Mesendoderm (in vitro differentiated cells): ENCODE measurements around the gene PGM1.

Source experiments
- DNase-seq: peaks from one replicate; pipeline ENCODE4 v3.0.0; 2013
- H2AK5ac ChIP-seq: 2 replicates; pipeline ENCODE4 v1.6.1; 2013; ENCODE audit warnings: low read length, inconsistent platforms
- H2BK120ac ChIP-seq: 2 replicates; pipeline ENCODE4 v1.6.1; 2013; ENCODE audit warnings: low read depth, mild to moderate bottlenecking, low read length, moderate library complexity, mixed read lengths
- H2BK15ac ChIP-seq: replicated peaks from 2 replicates; pipeline ENCODE4 v1.6.1; 2013; ENCODE audit warnings: low read depth, mild to moderate bottlenecking, moderate library complexity
- H2BK5ac ChIP-seq: 2 replicates; pipeline ENCODE4 v1.6.1; 2013; ENCODE audit warnings: low read length, inconsistent platforms
- H3K18ac ChIP-seq: 2 replicates; pipeline ENCODE4 v1.6.1; 2013; ENCODE audit warnings: mild to moderate bottlenecking, low read length, mixed read lengths
- H3K23ac ChIP-seq: one replicate; pipeline ENCODE4 v1.6.1; 2013; ENCODE audit warnings: low read length
- H3K27ac ChIP-seq: 2 replicates; pipeline ENCODE4 v1.5.1; 2013; ENCODE audit warnings: low read depth, mild to moderate bottlenecking, inconsistent platforms, low read length, moderate library complexity
- H3K27me3 ChIP-seq: 2 replicates; pipeline ENCODE4 v1.6.1; 2013; ENCODE audit warnings: low read length, control low read depth, mild to moderate bottlenecking, inconsistent platforms; ENCODE audit not compliant: insufficient read depth, poor library complexity
- H3K36me3 ChIP-seq: 2 replicates; pipeline ENCODE4 v1.6.1; 2013; ENCODE audit warnings: low read length, inconsistent platforms; ENCODE audit not compliant: control insufficient read depth, insufficient read depth
- H3K4ac ChIP-seq: one replicate; pipeline ENCODE4 v1.6.1; 2013; ENCODE audit warnings: low read depth, mild to moderate bottlenecking, low read length, moderate library complexity
- H3K4me1 ChIP-seq: 2 replicates; pipeline ENCODE4 v1.6.1; 2013; ENCODE audit warnings: low read depth, low read length, inconsistent platforms; ENCODE audit not compliant: control insufficient read depth
- H3K4me2 ChIP-seq: 2 replicates; pipeline ENCODE4 v1.6.1; 2013; ENCODE audit warnings: low read length
- H3K4me3 ChIP-seq: 2 replicates; pipeline ENCODE4 v1.5.1; 2013; ENCODE audit warnings: mild to moderate bottlenecking, low read length
- H3K56ac ChIP-seq: one replicate; pipeline ENCODE4 v1.6.1; 2013; ENCODE audit warnings: low read length
- H3K79me1 ChIP-seq: 2 replicates; pipeline ENCODE4 v1.6.1; 2013; ENCODE audit warnings: low read length, inconsistent platforms
- H3K79me2 ChIP-seq: 2 replicates; pipeline ENCODE4 v1.6.1; 2013; ENCODE audit warnings: mild to moderate bottlenecking, low read length; ENCODE audit not compliant: control insufficient read depth, insufficient read depth
- H3K9ac ChIP-seq: 2 replicates; pipeline ENCODE4 v1.6.1; 2013; ENCODE audit warnings: low read length, inconsistent platforms
- H4K5ac ChIP-seq: one replicate; pipeline ENCODE4 v1.6.1; 2013; ENCODE audit warnings: low read length
- H4K8ac ChIP-seq: one replicate; pipeline ENCODE4 v1.6.1; 2013; ENCODE audit warnings: low read depth, mild to moderate bottlenecking, control low read depth, low read length, moderate library complexity
- WGBS: extraction: QIAGEN DNeasy Blood & Tissue Kit; methylation state at CpG from one replicate; pipeline ENCODE4 v1.1.7; 2013; ENCODE audit warnings: low lambda C conversion rate, missing lambda C conversion rate; ENCODE audit not compliant: insufficient coverage; ENCODE audit errors: extremely low coverage; 5-methylcytosine and 5-hydroxymethylcytosine counted together

Gene PGM1

DNA sequence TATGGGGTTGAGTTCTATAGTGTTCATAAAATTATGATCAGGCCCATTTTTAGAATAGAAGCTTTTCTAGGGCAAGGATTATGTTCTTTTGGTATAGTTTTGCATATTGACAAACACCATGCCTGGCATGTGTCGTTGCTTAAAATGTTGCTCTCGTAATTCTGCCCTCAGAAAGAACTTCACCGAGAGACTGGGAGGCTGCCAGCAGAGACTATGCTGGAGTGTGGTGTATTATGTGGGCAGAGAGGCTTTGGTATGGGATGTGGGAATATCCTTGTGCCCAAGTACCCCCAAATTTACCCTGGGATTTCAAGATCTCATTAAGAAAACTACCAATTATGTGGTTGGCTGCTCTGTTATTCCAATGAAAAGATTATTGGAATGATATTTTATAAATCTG lies 27.9 kb downstream of the PGM1 start:
- WGBS = no CpG with 5 or more reads among the region's 3 CpGs

DNA sequence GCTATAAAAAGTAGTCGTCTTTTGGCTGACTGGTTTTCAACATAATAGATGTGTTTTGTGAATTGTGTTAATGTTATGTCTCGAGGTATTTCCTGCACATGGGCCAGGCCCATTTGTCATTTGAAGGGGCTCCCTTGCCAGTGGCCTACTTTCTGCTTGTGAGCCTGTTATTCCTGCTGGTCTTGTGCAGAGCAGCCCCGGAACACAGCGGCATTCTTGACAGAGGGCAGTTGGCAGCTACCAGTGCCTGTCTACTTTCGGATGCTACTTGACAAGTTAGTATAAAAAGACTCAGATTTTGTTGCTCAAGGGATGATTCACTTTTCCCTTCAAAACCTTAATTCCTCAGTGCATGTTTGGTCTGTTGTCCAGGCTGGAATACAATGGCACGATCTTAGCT lies 28.5 kb downstream of the PGM1 start:
- H3K56ac ChIP-seq = no peak overlapping the region
- H4K8ac ChIP-seq = no peak overlapping the region
- no peak overlapping the region for H3K23ac ChIP-seq
- H2BK15ac ChIP-seq = no peak overlapping the region
- no peak overlapping the region for H3K9ac ChIP-seq
- no peak overlapping the region for H2BK120ac ChIP-seq
- H2AK5ac ChIP-seq = no peak overlapping the region
- H3K27me3 ChIP-seq = no peaks in the 10 kb centered on the region
- no CpG with 5 or more reads among the region's 6 CpGs for WGBS
- H4K5ac ChIP-seq = no peak overlapping the region
- H3K4me1 ChIP-seq = peaks cover 2% of the 10 kb centered on the region
- no peaks in the 10 kb centered on the region for H3K79me2 ChIP-seq
- H3K4ac ChIP-seq = no peak overlapping the region
- H2BK5ac ChIP-seq = no peak overlapping the region
- no peak overlapping the region for H3K4me2 ChIP-seq
- H3K27ac ChIP-seq = no peak overlapping the region
- no peak for DNase-seq
- peaks cover 3% of the 10 kb centered on the region for H3K79me1 ChIP-seq
- H3K4me3 ChIP-seq = no peak overlapping the region
- H3K36me3 ChIP-seq = no peaks in the 10 kb centered on the region
- H3K18ac ChIP-seq = no peak overlapping the region

More for the DNA sequence above, 27.9 kb downstream of the PGM1 start:
- Histone ChIP-seq H3K27ac (no peak overlapping the region), H3K79me2 (no peaks in the 10 kb centered on the region), H3K4ac (no peak overlapping the region), H2BK15ac (no peak overlapping the region), H2AK5ac (no peak overlapping the region), H3K9ac (no peak overlapping the region), H3K56ac (no peak overlapping the region), H4K5ac (no peak overlapping the region), H3K18ac (no peak overlapping the region), H4K8ac (no peak overlapping the region), H3K4me3 (no peak overlapping the region), H3K36me3 (no peaks in the 10 kb centered on the region), H2BK120ac (no peak overlapping the region), H3K27me3 (no peaks in the 10 kb centered on the region), H3K23ac (no peak overlapping the region), H3K79me1 (peaks cover 3% of the 10 kb centered on the region), H3K4me1 (peaks cover 2% of the 10 kb centered on the region), H3K4me2 (no peak overlapping the region), H2BK5ac (no peak overlapping the region)
- DNase-seq = no peak

DNA sequence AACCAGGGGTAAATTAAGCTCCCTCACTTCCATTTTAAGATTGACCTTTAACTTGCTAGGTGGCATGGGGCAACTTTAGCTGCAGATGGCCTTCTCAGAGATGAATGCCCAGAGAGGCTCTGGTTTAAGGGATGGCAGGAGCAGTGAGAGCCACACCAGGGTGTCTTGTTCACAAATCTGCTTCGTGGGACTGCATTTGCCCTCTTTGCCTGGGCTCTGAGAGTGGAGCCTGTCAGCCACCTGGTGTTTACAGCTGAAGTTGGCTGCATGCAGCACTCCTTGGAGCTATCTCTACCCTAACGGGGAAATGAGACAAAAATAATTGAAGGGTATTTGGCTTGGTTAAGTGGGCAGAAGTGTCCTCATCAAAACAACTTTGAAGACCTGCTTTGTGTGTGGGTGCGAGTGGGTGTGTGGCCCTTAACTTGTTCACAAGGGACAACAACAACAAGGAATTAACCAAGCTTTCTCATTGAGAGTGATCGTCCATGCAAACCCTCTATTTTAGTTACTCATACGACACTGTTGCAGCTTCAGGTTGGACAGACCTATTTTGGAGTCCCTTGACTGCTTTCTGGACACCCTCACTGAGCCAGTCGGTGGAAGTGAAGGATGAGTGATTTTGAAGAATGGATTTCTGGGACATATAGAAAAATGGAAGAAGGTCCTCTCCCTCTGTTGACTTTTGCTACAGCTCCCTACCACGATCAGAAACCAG lies 29.8 kb downstream of the PGM1 start:
- Histone ChIP-seq H3K4ac (no peak overlapping the region), H3K4me3 (no peak overlapping the region), H3K9ac (no peak overlapping the region), H3K79me1 (peaks cover 6% of the 10 kb centered on the region), H3K56ac (no peak overlapping the region), H2BK5ac (no peak overlapping the region), H2BK120ac (no peak overlapping the region), H3K4me2 (no peak overlapping the region), H3K79me2 (no peaks in the 10 kb centered on the region), H3K27ac (no peak overlapping the region), H4K8ac (no peak overlapping the region), H3K4me1 (peaks cover 2% of the 10 kb centered on the region), H3K18ac (no peak overlapping the region), H3K36me3 (no peaks in the 10 kb centered on the region), H3K23ac (no peak overlapping the region), H2BK15ac (no peak overlapping the region), H2AK5ac (no peak overlapping the region), H4K5ac (no peak overlapping the region), H3K27me3 (no peaks in the 10 kb centered on the region)
- no peak for DNase-seq
- no CpG with 5 or more reads among the region's 7 CpGs for WGBS

DNA sequence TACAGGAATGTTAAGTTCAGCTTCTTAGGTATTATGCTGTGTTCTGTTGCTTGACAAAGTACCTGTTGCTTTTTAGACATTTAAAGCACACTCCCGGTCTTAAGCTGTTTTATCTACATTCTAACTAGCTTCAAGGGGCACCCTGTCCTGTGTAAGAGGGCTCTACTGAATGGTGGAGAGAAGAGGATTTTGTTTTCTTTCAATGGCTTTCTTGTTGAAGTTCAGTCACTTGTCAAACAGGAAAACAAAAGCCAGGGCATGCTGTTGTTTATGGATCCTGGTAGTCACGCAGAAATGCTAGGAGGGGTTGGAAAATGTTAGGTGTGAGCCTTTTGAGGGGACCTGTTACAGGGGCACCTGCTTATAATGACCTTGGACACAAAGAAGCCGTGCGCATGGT lies 30.7 kb downstream of the PGM1 start:
- no peak overlapping the region for H3K56ac ChIP-seq
- H4K8ac ChIP-seq = no peak overlapping the region
- H3K36me3 ChIP-seq = no peaks in the 10 kb centered on the region
- H3K9ac ChIP-seq = no peak overlapping the region
- no peak overlapping the region for H2BK5ac ChIP-seq
- DNase-seq = no peak
- no peak overlapping the region for H3K4me2 ChIP-seq
- peaks cover 6% of the 10 kb centered on the region for H3K79me1 ChIP-seq
- no CpG with 5 or more reads among the region's 4 CpGs for WGBS
- no peak overlapping the region for H3K4ac ChIP-seq
- no peak overlapping the region for H3K4me3 ChIP-seq
- H3K27ac ChIP-seq = no peak overlapping the region
- no peak overlapping the region for H3K18ac ChIP-seq
- no peak overlapping the region for H2BK15ac ChIP-seq
- H2BK120ac ChIP-seq = no peak overlapping the region
- H4K5ac ChIP-seq = no peak overlapping the region
- H3K23ac ChIP-seq = no peak overlapping the region
- no peak overlapping the region for H2AK5ac ChIP-seq
- peaks cover 2% of the 10 kb centered on the region for H3K4me1 ChIP-seq
- no peaks in the 10 kb centered on the region for H3K27me3 ChIP-seq
- no peaks in the 10 kb centered on the region for H3K79me2 ChIP-seq

DNA sequence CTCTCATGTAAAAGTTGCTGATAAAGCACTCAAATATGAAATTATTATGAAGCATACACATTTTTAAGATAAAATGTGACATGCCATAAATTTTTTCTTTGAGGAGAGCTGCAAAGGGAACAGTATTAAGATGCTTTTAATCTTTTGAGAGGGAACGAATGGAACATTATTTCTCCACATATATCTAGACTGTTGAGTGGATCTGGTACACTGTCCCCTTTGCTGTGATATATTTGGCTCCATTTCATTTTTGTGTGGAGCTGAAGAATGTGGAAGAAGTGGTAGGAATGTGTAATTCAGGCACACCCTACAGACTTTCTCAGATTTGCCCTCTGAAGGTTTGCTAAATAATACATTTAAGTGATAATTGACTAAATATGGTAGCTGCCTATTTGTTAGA lies 31.7 kb downstream of the PGM1 start:
- H3K4ac ChIP-seq = no peak overlapping the region
- no peak overlapping the region for H4K5ac ChIP-seq
- no peak overlapping the region for H2BK15ac ChIP-seq
- H3K27ac ChIP-seq = no peak overlapping the region
- DNase-seq = no peak
- H3K9ac ChIP-seq = no peak overlapping the region
- no peak overlapping the region for H3K56ac ChIP-seq
- H3K23ac ChIP-seq = no peak overlapping the region
- no peaks in the 10 kb centered on the region for H3K79me2 ChIP-seq
- peaks cover 2% of the 10 kb centered on the region for H3K4me1 ChIP-seq
- H2BK120ac ChIP-seq = no peak overlapping the region
- no peak overlapping the region for H2BK5ac ChIP-seq
- no peak overlapping the region for H3K18ac ChIP-seq
- H3K36me3 ChIP-seq = no peaks in the 10 kb centered on the region
- H4K8ac ChIP-seq = no peak overlapping the region
- WGBS = no CpG with 5 or more reads among the region's 1 CpG
- H3K79me1 ChIP-seq = peaks cover 6% of the 10 kb centered on the region
- no peak overlapping the region for H3K4me2 ChIP-seq
- no peak overlapping the region for H2AK5ac ChIP-seq
- H3K27me3 ChIP-seq = no peaks in the 10 kb centered on the region
- H3K4me3 ChIP-seq = no peak overlapping the region

DNA sequence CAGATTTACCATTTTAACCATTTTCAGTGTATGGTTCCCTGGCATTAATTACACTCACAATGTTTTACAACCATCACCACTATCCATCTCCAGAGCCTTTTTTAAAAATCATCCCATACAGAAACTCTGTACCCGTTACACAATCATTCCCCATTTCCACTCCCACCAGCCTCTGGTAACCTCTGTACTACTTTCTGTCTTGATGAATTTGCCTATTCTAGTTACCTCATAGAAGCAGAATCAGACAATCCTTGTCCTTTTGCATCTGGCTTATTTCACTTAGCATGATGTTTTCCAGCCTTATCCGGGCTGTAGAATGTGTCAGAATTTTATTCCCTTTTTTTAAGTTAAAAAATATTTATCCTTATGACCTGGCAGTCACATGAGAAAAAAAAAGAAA lies 33.0 kb downstream of the PGM1 start:
- Histone ChIP-seq H2BK5ac (no peak overlapping the region), H3K9ac (no peak overlapping the region), H4K8ac (no peak overlapping the region), H3K36me3 (no peaks in the 10 kb centered on the region), H2BK15ac (no peak overlapping the region), H3K18ac (no peak overlapping the region), H2AK5ac (no peak overlapping the region), H3K56ac (no peak overlapping the region), H3K79me2 (no peaks in the 10 kb centered on the region), H3K27ac (no peak overlapping the region), H3K4me2 (no peak overlapping the region), H3K79me1 (peaks cover 4% of the 10 kb centered on the region), H2BK120ac (no peak overlapping the region), H4K5ac (no peak overlapping the region), H3K23ac (no peak overlapping the region), H3K4me1 (peaks cover 2% of the 10 kb centered on the region), H3K27me3 (no peaks in the 10 kb centered on the region), H3K4me3 (no peak overlapping the region), H3K4ac (no peak overlapping the region)
- WGBS = 100% methylated on average over 1 of the region's 2 CpGs
- DNase-seq = no peak
